Prostate gland (tissue), 2 donors: ENCODE results near the gene NUP210.

Experiments used
- CTCF ChIP-seq, 4 experiments: fragments of 200-600 bp in 2 of 4; fragments of 450-650 bp in 2 of 4; sonication (generic) in 2 of 4; IDR thresholded peaks; 1 replicate in 3 of 4; 2 replicates in 1 of 4; pipeline ENCODE4 v1.5.1; 2016 to 2019; ENCODE audit warnings: antibody characterized with exemption in 4 of 4, mild to moderate bottlenecking in 2 of 4, moderate library complexity in 2 of 4
- POLR2A ChIP-seq: fragments of 450-650 bp; IDR thresholded peaks from one replicate; pipeline ENCODE4 v1.6.1; 2016; ENCODE audit warnings: antibody characterized with exemption, mild to moderate bottlenecking
- POLR2AphosphoS5 ChIP-seq: sonication (generic); formaldehyde crosslinking; IDR thresholded peaks from one replicate; pipeline ENCODE4 v1.6.1; 2017; ENCODE audit warnings: antibody characterized with exemption

GRCh38 chr3:13459605-13460340 is 39.7 kb upstream of the NUP210 start:
- no peak for TF ChIP-seq CTCF (IDR thresholded peaks at IDR 0.05)
- TF ChIP-seq POLR2A, result no peak
- no peak for TF ChIP-seq POLR2AphosphoS5
